Lower lobe of right lung (tissue), 2 donors: Measurements from ENCODE around the gene HS6ST1. TPM values are rescaled to one million over a fixed set of nuclear protein-coding genes. Genes with fewer than 3 reads are reported as not detected.

Source experiments
- ATAC-seq, 2 donors: fragments of 200-7000 bp; cut with Tn5 transposase; one replicate each; pipeline ENCODE4 v1.9.1; 2020 to 2022; ENCODE audit warnings: mild to moderate bottlenecking in 2 of 2, moderate library complexity in 2 of 2
- DNase-seq: peaks from one replicate; pipeline ENCODE4 v3.0.0-alpha.2; 2020
- H3K27ac ChIP-seq: fragments of 200-600 bp; one replicate; pipeline ENCODE4 v1.8.0; 2022
- H3K27me3 ChIP-seq: fragments of 200-600 bp; one replicate; pipeline ENCODE4 v1.8.0; 2022; ENCODE audit warnings: low read depth
- H3K36me3 ChIP-seq: fragments of 200-600 bp; one replicate; pipeline ENCODE4 v1.8.0; 2022; ENCODE audit warnings: mild to moderate bottlenecking
- H3K4me1 ChIP-seq: fragments of 200-600 bp; one replicate; pipeline ENCODE4 v1.8.0; 2022
- H3K4me3 ChIP-seq: fragments of 200-600 bp; one replicate; pipeline ENCODE4 v1.8.0; 2022; ENCODE audit warnings: mild to moderate bottlenecking
- H3K9me3 ChIP-seq: fragments of 200-600 bp; one replicate; pipeline ENCODE4 v1.8.0; 2022
- intact Hi-C: fragments of 100-400 bp; cut with DNase I; formaldehyde crosslinking; loops from one replicate; pipeline ENCODE4 v1.11.0; 2022
- total RNA-seq: library from RNA; stranded (reverse); fragmentation: NEBNext Ultra II Directional; extraction: Animal tissue kit (Norgen Biotek cat#: 25700); gene quantifications from one replicate; pipeline ENCODE4 v1.2.1, GENCODE V29; 2021
- TF ChIP-seq, protein P1 (sequence below): fragments of 200-600 bp; IDR thresholded peaks from one replicate; pipeline ENCODE4 v1.8.0; 2022; ENCODE audit warnings: antibody characterized with exemption, mild to moderate bottlenecking
- donor health status: DM: no; HTN: yes; CAD: no; lungs with severe emphysema.

The HS6ST1 gene
- total RNA-seq, 1 donor from 2014 or later, result 26.3 TPM

- Histone ChIP-seq H3K4me3 (no peak overlapping the region), H3K36me3 (no peaks in the 10 kb centered on the region), H3K27ac (no peak overlapping the region), H3K4me1 (peaks cover 5% of the 10 kb centered on the region), H3K9me3 (peaks cover 10% of the 10 kb centered on the region), H3K27me3 (no peaks in the 10 kb centered on the region)
- no peak for ATAC-seq
- no peak for DNase-seq
- intact Hi-C loops, result no loop called here
- TF ChIP-seq, protein P1, sequence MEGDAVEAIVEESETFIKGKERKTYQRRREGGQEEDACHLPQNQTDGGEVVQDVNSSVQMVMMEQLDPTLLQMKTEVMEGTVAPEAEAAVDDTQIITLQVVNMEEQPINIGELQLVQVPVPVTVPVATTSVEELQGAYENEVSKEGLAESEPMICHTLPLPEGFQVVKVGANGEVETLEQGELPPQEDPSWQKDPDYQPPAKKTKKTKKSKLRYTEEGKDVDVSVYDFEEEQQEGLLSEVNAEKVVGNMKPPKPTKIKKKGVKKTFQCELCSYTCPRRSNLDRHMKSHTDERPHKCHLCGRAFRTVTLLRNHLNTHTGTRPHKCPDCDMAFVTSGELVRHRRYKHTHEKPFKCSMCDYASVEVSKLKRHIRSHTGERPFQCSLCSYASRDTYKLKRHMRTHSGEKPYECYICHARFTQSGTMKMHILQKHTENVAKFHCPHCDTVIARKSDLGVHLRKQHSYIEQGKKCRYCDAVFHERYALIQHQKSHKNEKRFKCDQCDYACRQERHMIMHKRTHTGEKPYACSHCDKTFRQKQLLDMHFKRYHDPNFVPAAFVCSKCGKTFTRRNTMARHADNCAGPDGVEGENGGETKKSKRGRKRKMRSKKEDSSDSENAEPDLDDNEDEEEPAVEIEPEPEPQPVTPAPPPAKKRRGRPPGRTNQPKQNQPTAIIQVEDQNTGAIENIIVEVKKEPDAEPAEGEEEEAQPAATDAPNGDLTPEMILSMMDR, result no peak
These were observed 8.7 kb upstream of the HS6ST1 start for GRCh38 chr2:128327180-128327964.

DNA sequence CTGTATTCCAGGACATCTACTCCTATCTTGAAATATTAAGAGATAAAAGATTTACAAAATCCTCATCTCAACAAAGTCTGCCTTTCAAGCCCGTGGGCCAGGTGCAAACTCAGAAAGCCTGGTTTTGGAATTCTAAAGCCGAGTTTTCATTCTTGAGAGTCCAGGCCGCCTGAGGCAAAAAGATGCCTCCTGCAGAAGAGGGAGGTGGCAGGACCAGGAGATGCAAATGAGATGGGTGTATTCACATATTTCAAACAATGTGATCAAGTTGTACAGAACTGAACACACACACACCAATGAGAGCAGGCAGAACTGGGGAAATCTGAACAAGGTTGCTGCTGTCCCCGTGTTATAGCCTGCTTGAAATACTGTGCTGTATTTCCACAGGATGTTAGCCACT is 7.7 kb upstream of the HS6ST1 start:
- Histone ChIP-seq H3K27ac (no peak overlapping the region), H3K4me3 (no peak overlapping the region), H3K9me3 (no peaks in the 10 kb centered on the region), H3K27me3 (no peaks in the 10 kb centered on the region), H3K4me1 (peaks cover 9% of the 10 kb centered on the region), H3K36me3 (no peaks in the 10 kb centered on the region)
- DNase-seq, result no peak
- intact Hi-C loops, result no loop called here
- ATAC-seq, result no peak
- TF ChIP-seq, protein P1, result no peak

- Histone ChIP-seq H3K36me3 (no peaks in the 10 kb centered on the region), H3K4me3 (no peak overlapping the region), H3K9me3 (no peaks in the 10 kb centered on the region), H3K27ac (no peak overlapping the region), H3K27me3 (no peaks in the 10 kb centered on the region), H3K4me1 (peaks cover 15% of the 10 kb centered on the region)
- TF ChIP-seq, protein P1, result no peak
- intact Hi-C loops, result no loop called here
- DNase-seq (no peak), ATAC-seq (no peak)
These were observed 7.0 kb upstream of the HS6ST1 start for GRCh38 chr2:128325611-128326181.

GRCh38 chr2:128324897-128325410 is 6.3 kb upstream of the HS6ST1 start:
- Histone ChIP-seq H3K36me3 (no peaks in the 10 kb centered on the region), H3K9me3 (no peaks in the 10 kb centered on the region), H3K27me3 (no peaks in the 10 kb centered on the region), H3K4me1 (peaks cover 17% of the 10 kb centered on the region), H3K27ac (no peak overlapping the region), H3K4me3 (no peak overlapping the region)
- intact Hi-C loops, result no loop called here
- TF ChIP-seq, protein P1, result no peak
- ATAC-seq (no peak), DNase-seq (no peak)

GRCh38 chr2:128324008-128324896 is 5.6 kb upstream of the HS6ST1 start:
- intact Hi-C loops, result no loop called here
- no peaks in the 10 kb centered on the region for H3K36me3 ChIP-seq
- H3K9me3 ChIP-seq, result no peaks in the 10 kb centered on the region
- H3K27me3 ChIP-seq, result no peaks in the 10 kb centered on the region
- TF ChIP-seq, protein P1, result no peak
- H3K4me1 ChIP-seq, result peaks cover 20% of the 10 kb centered on the region
- H3K27ac ChIP-seq, result no peak overlapping the region
- no peak for ATAC-seq
- no peak overlapping the region for H3K4me3 ChIP-seq
- no peak for DNase-seq
